ENCODE data around the gene RPRD1B. TPM values are rescaled to one million over a fixed set of nuclear protein-coding genes. Genes with fewer than 3 reads are reported as not detected.

Gene RPRD1B
- total RNA-seq, 4 donors from 2014 or later = 44.5 to 55.4 (median 52.4) TPM

GRCh38 chr20:38034961-38035360, 1.4 kb downstream of the RPRD1B start:
- H3K27me3 ChIP-seq = no peaks in the 10 kb centered on the region
- DNase-seq = no peak
- peak overlapping the region in 1 of 4 donors; percentile 8 for H3K27ac ChIP-seq
- no peaks in the 10 kb centered on the region for H3K9me3 ChIP-seq
- H3K4me1 ChIP-seq = peaks cover 0 to 42% (median 13%) of the 10 kb centered on the region in 4 donors
- TF ChIP-seq CTCF (IDR thresholded peaks at IDR 0.05) (no peak), POLR2A (IDR thresholded peaks at IDR 0.05) (no peak)
- H3K4me3 ChIP-seq = peak overlapping the region in 3 of 4 donors; percentile 81 to 92 (median 90)
- peaks cover 0 to 5% (median 0%) of the 10 kb centered on the region in 3 donors for H3K36me3 ChIP-seq

GRCh38 chr20:38036366-38036765, 2.8 kb downstream of the RPRD1B start:
- H3K27ac ChIP-seq = no peak overlapping the region
- no peak overlapping the region for H3K4me3 ChIP-seq
- TF ChIP-seq CTCF (IDR thresholded peaks at IDR 0.05) (no peak), POLR2A (IDR thresholded peaks at IDR 0.05) (no peak)
- no peaks in the 10 kb centered on the region for H3K27me3 ChIP-seq
- peaks cover 0 to 42% (median 13%) of the 10 kb centered on the region in 4 donors for H3K4me1 ChIP-seq
- DNase-seq = no peak
- H3K36me3 ChIP-seq = peaks cover 0 to 7% (median 0%) of the 10 kb centered on the region in 3 donors
- no peaks in the 10 kb centered on the region for H3K9me3 ChIP-seq

GRCh38 chr20:38040276-38040675, 6.7 kb downstream of the RPRD1B start:
- Histone ChIP-seq H3K4me3 (no peak overlapping the region), H3K36me3 (peaks cover 0 to 36% (median 0%) of the 10 kb centered on the region in 3 donors)

GRCh38 chr20:38043512-38044300, 10.2 kb downstream of the RPRD1B start:
- Histone ChIP-seq H3K4me1 (peaks cover 0 to 11% (median 0%) of the 10 kb centered on the region in 4 donors), H3K36me3 (peaks cover 0 to 52% (median 0%) of the 10 kb centered on the region in 3 donors), H3K27me3 (no peaks in the 10 kb centered on the region), H3K4me3 (no peak overlapping the region), H3K27ac (no peak overlapping the region), H3K9me3 (no peaks in the 10 kb centered on the region)
- no peak for TF ChIP-seq CTCF (IDR thresholded peaks at IDR 0.05)
- no peak for TF ChIP-seq POLR2A (IDR thresholded peaks at IDR 0.05)
- no peak for DNase-seq

More at GRCh38 chr20:38040276-38040675, 6.7 kb downstream of the RPRD1B start:
- TF ChIP-seq CTCF (IDR thresholded peaks at IDR 0.05) (no peak), POLR2A (IDR thresholded peaks at IDR 0.05) (no peak)
- Histone ChIP-seq H3K27ac (no peak overlapping the region), H3K27me3 (no peaks in the 10 kb centered on the region), H3K4me1 (peaks cover 0 to 23% (median 4%) of the 10 kb centered on the region in 4 donors), H3K9me3 (no peaks in the 10 kb centered on the region)
- DNase-seq = no peak

GRCh38 chr20:38044685-38045084, 11.1 kb downstream of the RPRD1B start:
- no peaks in the 10 kb centered on the region for H3K9me3 ChIP-seq
- DNase-seq = no peak
- H3K4me1 ChIP-seq = peaks cover 0 to 11% (median 0%) of the 10 kb centered on the region in 4 donors
- H3K27me3 ChIP-seq = no peaks in the 10 kb centered on the region
- H3K36me3 ChIP-seq = peaks cover 0 to 57% (median 0%) of the 10 kb centered on the region in 3 donors
- no peak overlapping the region for H3K27ac ChIP-seq
- TF ChIP-seq POLR2A (IDR thresholded peaks at IDR 0.05) = no peak
- TF ChIP-seq CTCF (IDR thresholded peaks at IDR 0.05) = no peak
- no peak overlapping the region for H3K4me3 ChIP-seq

Data from Peyer's patch (tissue), 4 donors.